GM23248 (cell line): ENCODE results near the gene RBMS3. TPM values are rescaled to one million over a fixed set of nuclear protein-coding genes. Genes with fewer than 3 reads are reported as not detected.
"Not testable (repeated sequence)": the region's sequence is repeated elsewhere in the genome, so short reads cannot be mapped to it uniquely, and the experiment has no call there.

Experiments used
- DNase-seq: peaks from one replicate; pipeline ENCODE4 v3.0.0-alpha.2; 2015
- H2AFZ ChIP-seq: fragments of 200-600 bp; sonication (generic); 2 replicates; pipeline ENCODE4 v1.6.1; 2016; ENCODE audit warnings: antibody characterized with exemption
- H3F3A ChIP-seq: fragments of 200-600 bp; sonication (generic); 2 replicates; pipeline ENCODE4 v1.6.1; 2016; ENCODE audit warnings: mild to moderate bottlenecking, antibody characterized with exemption, mixed run types; ENCODE audit not compliant: insufficient read depth
- H3K27ac ChIP-seq: fragments of 200-600 bp; sonication (generic); 2 replicates; pipeline ENCODE4 v1.5.1; 2016; ENCODE audit warnings: mild to moderate bottlenecking
- H3K27me3 ChIP-seq: fragments of 200-600 bp; sonication (generic); replicated peaks from 2 replicates; pipeline ENCODE4 v1.6.1; 2016; ENCODE audit warnings: mild to moderate bottlenecking; ENCODE audit not compliant: insufficient read depth
- H3K36me3 ChIP-seq: fragments of 200-600 bp; sonication (generic); 2 replicates; pipeline ENCODE4 v1.6.1; 2016; ENCODE audit warnings: low read depth, mild to moderate bottlenecking
- H3K4me1 ChIP-seq: fragments of 200-600 bp; sonication (generic); 2 replicates; pipeline ENCODE4 v1.6.1; 2016; ENCODE audit warnings: mild to moderate bottlenecking; ENCODE audit not compliant: insufficient read depth
- H3K4me2 ChIP-seq: fragments of 200-600 bp; sonication (generic); one replicate; pipeline ENCODE4 v1.6.1; 2016; ENCODE audit warnings: mild to moderate bottlenecking; ENCODE audit not compliant: unreplicated experiment
- H3K4me3 ChIP-seq: fragments of 200-600 bp; sonication (generic); 2 replicates; pipeline ENCODE4 v1.5.1; 2016; ENCODE audit warnings: mild to moderate bottlenecking
- H3K79me2 ChIP-seq: fragments of 200-600 bp; sonication (generic); 2 replicates; pipeline ENCODE4 v1.6.1; 2016; ENCODE audit warnings: mild to moderate bottlenecking; ENCODE audit not compliant: insufficient read depth
- H3K9ac ChIP-seq: fragments of 200-600 bp; sonication (generic); 2 replicates; pipeline ENCODE4 v1.6.1; 2016; ENCODE audit warnings: mild to moderate bottlenecking
- H3K9me2 ChIP-seq: fragments of 200-600 bp; sonication (generic); 2 replicates; pipeline ENCODE4 v1.6.1; 2016; ENCODE audit warnings: mixed run types, mild to moderate bottlenecking, moderate library complexity; ENCODE audit not compliant: insufficient read depth
- H3K9me3 ChIP-seq: fragments of 200-600 bp; sonication (generic); one replicate; pipeline ENCODE4 v1.6.1; 2017; ENCODE audit warnings: low read depth
- H4K20me1 ChIP-seq: fragments of 200-600 bp; sonication (generic); 2 replicates; pipeline ENCODE4 v1.6.0; 2016; ENCODE audit not compliant: insufficient read depth
- EZH2 ChIP-seq: fragments of 200-600 bp; sonication (generic); IDR thresholded peaks from 2 replicates; pipeline ENCODE4 v1.6.1; 2018; ENCODE audit warnings: antibody characterized with exemption, mild to moderate bottlenecking; ENCODE audit not compliant: insufficient read depth, poor library complexity, severe bottlenecking
- EZH2phosphoT487 ChIP-seq: fragments of 200-600 bp; sonication (generic); IDR thresholded peaks from 2 replicates; pipeline ENCODE4 v1.6.1; 2018; ENCODE audit warnings: antibody characterized with exemption, moderate library complexity, mild to moderate bottlenecking, low read depth; ENCODE audit not compliant: insufficient read depth
- WGBS, 2 experiments: methylation state at CpG; one replicate each; pipeline ENCODE4 v1.1.6; 2015 to 2017; ENCODE audit warnings: low lambda C conversion rate in 2 of 2, low coverage in 1 of 2; ENCODE audit errors: missing lambda C conversion rate in 2 of 2; 5-methylcytosine and 5-hydroxymethylcytosine counted together
- in situ Hi-C: fragments of 300-500 bp; cut with MboI; formaldehyde crosslinking; loops from 2 replicates; pipeline ENCODE4 v1.15.0; 2020
- polyA plus RNA-seq: library from polyadenylated mRNA; unstranded; fragments of >200 nt; fragmentation: Nextera tagmentation; extraction: Ambion mirVana; gene quantifications from 2 replicates; pipeline ENCODE4 v1.2.1, GENCODE V29; 2016
- total RNA-seq: library from RNA; depleted of rRNA; stranded (reverse); fragments of >200 nt; shearing (Covaris generic); gene quantifications from 2 replicates; pipeline ENCODE4 v1.2.3, GENCODE V29; 2014

The RBMS3 gene
- total and polyA plus RNA-seq, 2 experiments from 2014 or later = 40.0 to 94.3 TPM

- Histone ChIP-seq H3K36me3 (no peaks in the 10 kb centered on the region), H3K9ac (no peak overlapping the region), H3K79me2 (peaks cover 57% of the 10 kb centered on the region), H3K9me3 (no peaks in the 10 kb centered on the region), H2AFZ (no peak overlapping the region), H3K4me3 (no peak overlapping the region), H3K9me2 (no peaks in the 10 kb centered on the region; the same call in 1 of the 2 replicates), H3K4me2 (no peak overlapping the region), H3K27ac (no peak overlapping the region), H4K20me1 (no peaks in the 10 kb centered on the region), H3K27me3 (no peaks in the 10 kb centered on the region), H3K4me1 (0 out of 2 replicates have a peak, but pooled peaks cover 2% of the 10 kb centered on the region), H3F3A (no peaks in the 10 kb centered on the region)
- DNase-seq = no peak
- 79 to 81% methylated on average over 6 of the region's 6 CpGs for WGBS, 2 experiments
- no peak for TF ChIP-seq EZH2phosphoT487
- TF ChIP-seq EZH2 = no peak
- in situ Hi-C loops = no loop called here
Observed at GRCh38 chr3:29655015-29655747, 374.3 kb downstream of the RBMS3 start.

- no peaks in the 10 kb centered on the region for H4K20me1 ChIP-seq
- H2AFZ ChIP-seq = no peak overlapping the region
- TF ChIP-seq EZH2 (no peak), EZH2phosphoT487 (no peak)
- no peaks in the 10 kb centered on the region for H3K9me2 ChIP-seq
- in situ Hi-C loops = no loop called here
- no peaks in the 10 kb centered on the region for H3F3A ChIP-seq
- no peaks in the 10 kb centered on the region for H3K4me1 ChIP-seq
- H3K9ac ChIP-seq = no peak overlapping the region
- no peaks in the 10 kb centered on the region for H3K27me3 ChIP-seq
- H3K9me3 ChIP-seq = no peaks in the 10 kb centered on the region
- 85 to 87% methylated on average over 3 of the region's 3 CpGs for WGBS, 2 experiments
- H3K36me3 ChIP-seq = no peaks in the 10 kb centered on the region
- peaks cover 27% of the 10 kb centered on the region for H3K79me2 ChIP-seq
- DNase-seq = no peak
- no peak overlapping the region for H3K4me2 ChIP-seq
- H3K4me3 ChIP-seq = no peak overlapping the region
- H3K27ac ChIP-seq = no peak overlapping the region
Observed at GRCh38 chr3:29665688-29666087, 384.8 kb downstream of the RBMS3 start.

- no peak overlapping the region for H3K4me3 ChIP-seq
- H3K9me2 ChIP-seq = no peaks in the 10 kb centered on the region
- H3K36me3 ChIP-seq = peaks cover 5% of the 10 kb centered on the region; the same call in 1 of the 2 replicates
- H3K27ac ChIP-seq = no peak overlapping the region
- 99 to 100% methylated on average over 2 of the region's 2 CpGs for WGBS, 2 experiments
- H3K9ac ChIP-seq = no peak overlapping the region
- H4K20me1 ChIP-seq = no peaks in the 10 kb centered on the region
- H3K27me3 ChIP-seq = no peaks in the 10 kb centered on the region
- no peak overlapping the region for H3K4me2 ChIP-seq
- no peak for DNase-seq
- in situ Hi-C loops = no loop called here
- no peaks in the 10 kb centered on the region for H3K4me1 ChIP-seq
- H3K9me3 ChIP-seq = no peaks in the 10 kb centered on the region
- TF ChIP-seq EZH2phosphoT487 = no peak
- no peak for TF ChIP-seq EZH2
- no peak overlapping the region for H2AFZ ChIP-seq
- peaks cover 8% of the 10 kb centered on the region; the same call in 1 of the 2 replicates for H3K79me2 ChIP-seq
- H3F3A ChIP-seq = no peaks in the 10 kb centered on the region
Observed at GRCh38 chr3:29668233-29668632, 387.4 kb downstream of the RBMS3 start.

GRCh38 chr3:29668728-29669127 is 387.9 kb downstream of the RBMS3 start:
- in situ Hi-C loops = no loop called here
- Histone ChIP-seq H3K36me3 (peaks cover 5% of the 10 kb centered on the region; the same call in 1 of the 2 replicates), H3K9me2 (no peaks in the 10 kb centered on the region), H3K9me3 (no peaks in the 10 kb centered on the region), H3K79me2 (peaks cover 8% of the 10 kb centered on the region; the same call in 1 of the 2 replicates), H3F3A (no peaks in the 10 kb centered on the region), H3K27me3 (no peaks in the 10 kb centered on the region), H3K27ac (no peak overlapping the region), H3K9ac (no peak overlapping the region), H3K4me2 (no peak overlapping the region), H4K20me1 (no peaks in the 10 kb centered on the region), H2AFZ (no peak overlapping the region), H3K4me3 (no peak overlapping the region), H3K4me1 (no peaks in the 10 kb centered on the region)
- 72 to 85% methylated on average over 2 of the region's 2 CpGs for WGBS, 2 experiments
- no peak for DNase-seq
- no peak for TF ChIP-seq EZH2phosphoT487
- TF ChIP-seq EZH2 = no peak

- not testable (repeated sequence) for DNase-seq
Observed at GRCh38 chr3:29670476-29670875, 389.6 kb downstream of the RBMS3 start.

More at GRCh38 chr3:29670476-29670875, 389.6 kb downstream of the RBMS3 start:
- H3K4me3 ChIP-seq, H3K27me3 ChIP-seq, H4K20me1 ChIP-seq, in situ Hi-C loops, H3K79me2 ChIP-seq, H3F3A ChIP-seq, H2AFZ ChIP-seq, H3K4me1 ChIP-seq, H3K9me2 ChIP-seq, H3K9ac ChIP-seq, H3K9me3 ChIP-seq, H3K27ac ChIP-seq, H3K4me2 ChIP-seq, H3K36me3 ChIP-seq: not testable (repeated sequence)
- WGBS, 2 experiments = 93% methylated on average over 7 of the region's 7 CpGs
